ENCODE measurements around the gene NUDT21.
"Not testable (repeated sequence)": the region's sequence is repeated elsewhere in the genome, so short reads cannot be mapped to it uniquely, and the experiment has no call there.

The NUDT21 gene
- total RNA-seq = 13.7 to 27.7 (median 14.1) reads per million in 3 donors

DNA sequence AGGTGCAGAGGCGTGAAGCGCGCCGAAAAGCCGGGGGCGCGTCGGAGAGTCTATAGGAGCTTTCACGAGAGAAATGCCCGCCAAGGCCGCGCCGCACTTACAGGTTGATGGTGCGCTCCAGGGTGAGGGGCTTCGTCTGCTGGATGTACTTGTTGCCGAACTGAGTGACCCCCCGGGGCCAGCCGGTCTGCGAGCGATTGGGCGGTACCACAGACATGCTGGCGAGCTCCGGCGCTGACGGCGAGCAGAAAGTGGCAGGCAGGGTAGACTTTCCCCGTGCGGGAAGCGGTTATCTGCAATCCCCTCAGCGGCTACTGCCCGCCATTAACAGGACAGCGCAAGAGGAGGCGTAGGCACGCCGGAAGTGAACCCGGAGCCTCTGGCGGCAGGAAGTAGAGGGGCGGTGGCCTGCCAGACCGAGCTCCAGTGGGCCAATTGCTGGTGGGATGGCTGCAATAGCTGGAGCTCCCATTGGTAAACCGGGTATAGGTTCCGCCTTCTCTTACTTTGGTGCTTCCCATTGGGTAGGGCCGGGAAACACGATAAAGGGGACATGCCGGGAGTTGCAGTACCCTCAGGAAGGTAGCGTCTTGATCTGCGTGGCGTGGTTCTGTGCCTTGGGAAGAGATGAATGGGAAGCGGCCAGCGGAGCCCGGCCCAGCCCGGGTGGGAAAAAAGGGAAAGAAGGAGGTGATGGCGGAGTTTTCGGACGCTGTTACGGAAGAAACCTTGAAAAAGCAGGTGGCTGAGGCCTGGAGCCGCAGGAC, at the start of gene NUDT21, which contains the start of gene OGFOD1:
TSS of gene NUDT21 (minus strand) at position 347 of the 767 bp plus-strand sequence. CDS start at position 217, 130 bp downstream.
TSS of gene OGFOD1 (plus strand) at position 569 of the 767 bp plus-strand sequence. CDS start at position 628, 59 bp downstream.
- DNase-seq = peak; percentile 81 to 90 (median 89)
- Histone ChIP-seq H3K36me3 (ENCODE audit: control insufficient read depth, insufficient read depth, low read length) (peaks cover 21% of the 10 kb centered on the region), H3K27ac (ENCODE audit: insufficient read depth, low read length, poor library complexity, severe bottlenecking) (peak within 1 kb of the TSS; percentile 80), H3K9me3 (ENCODE audit: control insufficient read depth, low read length) (no peaks in the 10 kb centered on the region), H3K4me1 (ENCODE audit: control insufficient read depth, insufficient read depth, low read length, poor library complexity, severe bottlenecking) (peaks cover 19% of the 10 kb centered on the region), H3K27me3 (replicated peaks; ENCODE audit: control insufficient read depth, insufficient read depth, low read length, poor library complexity, severe bottlenecking) (no peaks in the 10 kb centered on the region), H3K4me3 (ENCODE audit: insufficient read depth, low read depth, low read length, poor library complexity, severe bottlenecking) (peak within 1 kb of the TSS; percentile 97)

DNA sequence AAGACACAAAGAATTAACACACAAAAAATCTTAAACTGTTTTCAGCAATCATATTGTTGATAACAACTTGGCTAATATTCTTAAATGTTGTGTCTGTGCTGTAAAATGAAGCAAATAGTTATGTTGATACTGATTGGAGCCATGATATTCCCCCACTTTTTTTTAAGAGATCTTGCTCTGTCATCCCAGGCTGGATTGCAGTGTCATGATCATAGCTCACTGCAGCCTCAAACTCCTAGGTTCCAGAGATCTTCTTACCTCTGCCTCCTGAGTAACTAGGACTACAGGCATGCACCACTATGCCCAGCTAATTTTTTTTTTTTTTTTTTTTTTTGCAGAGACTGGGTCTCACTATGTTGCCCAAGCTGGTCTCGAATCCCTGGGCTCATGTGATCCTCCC, 42.7 kb upstream of the NUDT21 start:
- Histone ChIP-seq H3K36me3 (ENCODE audit: control insufficient read depth, insufficient read depth, low read length) (peaks cover 24% of the 10 kb centered on the region), H3K4me1 (ENCODE audit: control insufficient read depth, insufficient read depth, low read length, poor library complexity, severe bottlenecking) (no peaks in the 10 kb centered on the region), H3K4me3 (ENCODE audit: insufficient read depth, low read depth, low read length, poor library complexity, severe bottlenecking) (no peak overlapping the region), H3K27me3 (replicated peaks; ENCODE audit: control insufficient read depth, insufficient read depth, low read length, poor library complexity, severe bottlenecking) (no peaks in the 10 kb centered on the region), H3K27ac (ENCODE audit: insufficient read depth, low read length, poor library complexity, severe bottlenecking) (no peak overlapping the region), H3K9me3 (ENCODE audit: control insufficient read depth, low read length) (no peaks in the 10 kb centered on the region)
- DNase-seq = no peak

DNA sequence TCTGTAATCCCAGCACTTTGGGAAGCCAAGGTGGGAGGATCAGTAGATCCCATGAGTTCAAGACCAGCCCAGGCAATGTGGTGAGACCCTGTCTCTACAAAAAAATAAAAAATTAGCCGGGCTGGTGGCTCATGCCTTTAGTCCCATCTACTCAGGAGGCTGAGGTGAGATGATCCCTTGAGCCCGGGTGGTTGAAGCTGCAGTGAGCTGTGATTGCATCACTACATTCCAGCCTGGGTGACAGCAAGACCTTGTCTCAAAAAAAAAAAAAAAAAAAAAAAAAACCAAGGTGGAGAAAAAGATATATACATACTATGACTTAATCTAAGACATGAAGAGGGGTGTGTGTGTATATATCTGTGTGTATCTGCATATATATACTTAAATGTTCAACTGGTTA, 42.0 kb upstream of the NUDT21 start:
- Histone ChIP-seq H3K9me3 (ENCODE audit: control insufficient read depth, low read length) (no peaks in the 10 kb centered on the region), H3K27me3 (replicated peaks; ENCODE audit: control insufficient read depth, insufficient read depth, low read length, poor library complexity, severe bottlenecking) (no peaks in the 10 kb centered on the region), H3K4me1 (ENCODE audit: control insufficient read depth, insufficient read depth, low read length, poor library complexity, severe bottlenecking) (no peaks in the 10 kb centered on the region), H3K36me3 (ENCODE audit: control insufficient read depth, insufficient read depth, low read length) (peaks cover 17% of the 10 kb centered on the region), H3K4me3 (ENCODE audit: insufficient read depth, low read depth, low read length, poor library complexity, severe bottlenecking) (no peak overlapping the region), H3K27ac (ENCODE audit: insufficient read depth, low read length, poor library complexity, severe bottlenecking) (no peak overlapping the region)
- DNase-seq = no peak

DNA sequence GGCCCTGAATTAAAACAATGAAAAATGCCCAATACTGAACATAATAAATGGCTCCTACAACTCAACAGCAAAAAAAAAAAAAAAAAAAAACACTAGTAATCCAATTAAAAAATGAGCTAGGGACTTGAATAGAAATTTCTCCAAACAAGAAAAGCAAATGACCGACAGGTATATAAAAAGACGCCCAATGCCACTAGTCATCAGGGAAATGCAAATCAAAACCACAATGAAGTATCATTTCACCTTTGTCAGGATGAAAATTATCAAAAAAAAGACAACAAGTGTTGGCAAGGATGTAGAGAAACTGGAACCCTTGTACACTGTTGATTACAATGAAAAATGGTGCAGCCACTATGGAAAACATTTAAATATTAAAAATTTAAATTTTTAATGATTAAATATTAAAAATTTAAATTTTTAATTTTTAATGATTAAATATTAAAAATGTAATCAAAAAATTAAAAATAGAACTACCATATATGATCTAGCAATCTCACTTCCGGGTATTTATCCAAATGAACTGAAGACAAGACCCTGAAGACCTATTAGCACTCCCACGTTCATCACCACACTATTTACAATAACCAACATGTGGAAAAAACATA, 40.6 kb upstream of the NUDT21 start:
- Histone ChIP-seq H3K36me3 (ENCODE audit: control insufficient read depth, insufficient read depth, low read length) (peaks cover 4% of the 10 kb centered on the region), H3K4me1 (ENCODE audit: control insufficient read depth, insufficient read depth, low read length, poor library complexity, severe bottlenecking) (no peaks in the 10 kb centered on the region), H3K27ac (ENCODE audit: insufficient read depth, low read length, poor library complexity, severe bottlenecking) (no peak overlapping the region)

DNA sequence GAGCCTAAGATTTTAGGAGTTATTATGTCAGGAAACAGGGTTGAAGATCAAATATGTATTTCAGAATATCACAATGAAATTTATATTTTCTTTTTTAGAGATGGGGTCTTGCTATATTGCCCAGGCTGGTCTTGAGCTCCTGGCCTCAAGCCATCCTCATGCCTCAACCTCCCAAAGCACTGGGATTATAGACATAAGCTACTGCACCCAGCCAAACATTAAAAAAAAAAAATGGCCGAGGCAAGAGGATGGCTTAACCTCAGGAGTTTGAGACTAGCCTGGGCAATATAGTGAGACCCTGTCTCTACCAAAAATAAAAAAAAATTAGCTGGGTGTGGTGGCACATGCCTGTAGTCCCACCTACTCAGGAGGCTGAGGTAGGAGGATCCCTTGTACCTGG, 37.7 kb upstream of the NUDT21 start:
- H3K36me3 ChIP-seq (ENCODE audit: control insufficient read depth, insufficient read depth, low read length); H3K4me1 ChIP-seq (ENCODE audit: control insufficient read depth, insufficient read depth, low read length, poor library complexity, severe bottlenecking); H3K27ac ChIP-seq (ENCODE audit: insufficient read depth, low read length, poor library complexity, severe bottlenecking); H3K27me3 ChIP-seq (replicated peaks; ENCODE audit: control insufficient read depth, insufficient read depth, low read length, poor library complexity, severe bottlenecking); H3K9me3 ChIP-seq (ENCODE audit: control insufficient read depth, low read length); DNase-seq; H3K4me3 ChIP-seq (ENCODE audit: insufficient read depth, low read depth, low read length, poor library complexity, severe bottlenecking): not testable (repeated sequence)

More for the DNA sequence above, 40.6 kb upstream of the NUDT21 start:
- H3K27me3 ChIP-seq (replicated peaks; ENCODE audit: control insufficient read depth, insufficient read depth, low read length, poor library complexity, severe bottlenecking) = no peaks in the 10 kb centered on the region
- DNase-seq = no peak
- H3K9me3 ChIP-seq (ENCODE audit: control insufficient read depth, low read length) = no peaks in the 10 kb centered on the region
- H3K4me3 ChIP-seq (ENCODE audit: insufficient read depth, low read depth, low read length, poor library complexity, severe bottlenecking) = no peak overlapping the region

DNA sequence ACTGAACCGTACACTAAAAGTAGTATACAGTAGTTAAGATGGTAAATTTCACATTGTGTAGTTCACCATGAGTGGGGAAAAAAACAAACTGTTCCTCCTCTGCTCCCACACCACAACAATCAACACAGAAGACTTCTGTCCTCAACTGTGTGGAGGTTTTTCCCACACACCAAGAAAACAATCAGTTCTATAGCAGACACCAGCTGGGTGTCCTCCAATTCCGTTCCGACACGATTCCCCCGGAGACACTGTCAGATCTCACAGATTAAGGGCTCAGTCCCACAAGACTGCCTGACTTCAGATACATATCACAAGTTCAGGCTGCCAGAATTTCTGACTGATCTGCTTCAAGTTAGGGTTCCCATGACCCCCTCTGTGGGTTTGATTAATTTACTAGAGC, 36.9 kb upstream of the NUDT21 start:
- no peak overlapping the region for H3K27ac ChIP-seq (ENCODE audit: insufficient read depth, low read length, poor library complexity, severe bottlenecking)
- no peaks in the 10 kb centered on the region for H3K4me1 ChIP-seq (ENCODE audit: control insufficient read depth, insufficient read depth, low read length, poor library complexity, severe bottlenecking)
- no peaks in the 10 kb centered on the region for H3K27me3 ChIP-seq (replicated peaks; ENCODE audit: control insufficient read depth, insufficient read depth, low read length, poor library complexity, severe bottlenecking)
- H3K9me3 ChIP-seq (ENCODE audit: control insufficient read depth, low read length) = no peaks in the 10 kb centered on the region
- H3K4me3 ChIP-seq (ENCODE audit: insufficient read depth, low read depth, low read length, poor library complexity, severe bottlenecking) = no peak overlapping the region
- DNase-seq = no peak
- peaks cover 6% of the 10 kb centered on the region for H3K36me3 ChIP-seq (ENCODE audit: control insufficient read depth, insufficient read depth, low read length)

DNA sequence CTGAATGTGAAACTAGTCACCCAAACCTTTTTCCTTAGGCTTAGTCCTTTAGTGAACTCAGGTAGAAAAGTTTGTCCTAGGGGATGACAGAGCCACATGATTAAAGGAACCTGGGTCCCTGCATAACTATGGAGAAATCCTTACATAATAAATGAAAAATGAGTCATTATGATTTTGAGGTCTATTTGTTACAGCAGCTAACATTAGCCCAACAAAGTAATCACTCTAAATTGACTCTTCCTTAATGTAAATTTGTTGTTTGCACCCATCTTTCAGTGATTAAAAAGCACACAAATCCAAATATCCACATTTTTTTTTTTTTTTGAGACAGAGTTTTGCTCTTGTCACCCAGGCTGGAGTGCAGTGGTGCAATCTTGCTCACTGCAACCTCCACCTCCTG, 32.3 kb upstream of the NUDT21 start:
- no peak for DNase-seq
- Histone ChIP-seq H3K36me3 (ENCODE audit: control insufficient read depth, insufficient read depth, low read length) (peaks cover 11% of the 10 kb centered on the region), H3K4me3 (ENCODE audit: insufficient read depth, low read depth, low read length, poor library complexity, severe bottlenecking) (no peak overlapping the region), H3K9me3 (ENCODE audit: control insufficient read depth, low read length) (no peaks in the 10 kb centered on the region), H3K27me3 (replicated peaks; ENCODE audit: control insufficient read depth, insufficient read depth, low read length, poor library complexity, severe bottlenecking) (no peaks in the 10 kb centered on the region), H3K4me1 (ENCODE audit: control insufficient read depth, insufficient read depth, low read length, poor library complexity, severe bottlenecking) (no peaks in the 10 kb centered on the region), H3K27ac (ENCODE audit: insufficient read depth, low read length, poor library complexity, severe bottlenecking) (no peak overlapping the region)

DNA sequence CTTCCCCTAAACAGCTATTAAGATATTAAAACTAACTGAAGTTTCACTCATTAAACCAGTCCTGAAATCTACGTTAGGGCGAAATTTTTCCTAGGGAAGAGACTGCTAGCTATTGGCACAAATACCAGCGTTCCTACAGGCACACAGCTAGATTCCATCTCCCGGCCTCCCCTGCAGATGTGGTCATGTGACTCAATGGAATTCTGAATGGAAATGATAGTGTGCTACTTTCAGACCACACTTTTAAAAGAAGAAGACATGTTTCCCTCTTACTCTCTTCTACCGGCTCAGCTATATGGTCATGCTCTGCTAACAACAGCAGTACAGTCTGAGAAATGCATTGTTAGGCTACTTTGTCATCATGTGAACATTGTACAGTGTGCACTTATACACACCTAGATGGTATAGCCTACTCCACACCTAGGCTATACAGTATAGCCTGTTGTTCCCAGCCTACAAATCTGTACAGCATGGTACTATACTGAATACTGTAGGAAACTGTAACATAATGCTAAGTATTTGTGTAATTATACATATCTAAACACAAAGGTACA, 31.6 kb upstream of the NUDT21 start:
- no peaks in the 10 kb centered on the region for H3K27me3 ChIP-seq (replicated peaks; ENCODE audit: control insufficient read depth, insufficient read depth, low read length, poor library complexity, severe bottlenecking)
- peaks cover 14% of the 10 kb centered on the region for H3K36me3 ChIP-seq (ENCODE audit: control insufficient read depth, insufficient read depth, low read length)
- no peaks in the 10 kb centered on the region for H3K4me1 ChIP-seq (ENCODE audit: control insufficient read depth, insufficient read depth, low read length, poor library complexity, severe bottlenecking)
- H3K9me3 ChIP-seq (ENCODE audit: control insufficient read depth, low read length) = no peaks in the 10 kb centered on the region
- H3K4me3 ChIP-seq (ENCODE audit: insufficient read depth, low read depth, low read length, poor library complexity, severe bottlenecking) = no peak overlapping the region
- H3K27ac ChIP-seq (ENCODE audit: insufficient read depth, low read length, poor library complexity, severe bottlenecking) = no peak overlapping the region
- no peak for DNase-seq

DNA sequence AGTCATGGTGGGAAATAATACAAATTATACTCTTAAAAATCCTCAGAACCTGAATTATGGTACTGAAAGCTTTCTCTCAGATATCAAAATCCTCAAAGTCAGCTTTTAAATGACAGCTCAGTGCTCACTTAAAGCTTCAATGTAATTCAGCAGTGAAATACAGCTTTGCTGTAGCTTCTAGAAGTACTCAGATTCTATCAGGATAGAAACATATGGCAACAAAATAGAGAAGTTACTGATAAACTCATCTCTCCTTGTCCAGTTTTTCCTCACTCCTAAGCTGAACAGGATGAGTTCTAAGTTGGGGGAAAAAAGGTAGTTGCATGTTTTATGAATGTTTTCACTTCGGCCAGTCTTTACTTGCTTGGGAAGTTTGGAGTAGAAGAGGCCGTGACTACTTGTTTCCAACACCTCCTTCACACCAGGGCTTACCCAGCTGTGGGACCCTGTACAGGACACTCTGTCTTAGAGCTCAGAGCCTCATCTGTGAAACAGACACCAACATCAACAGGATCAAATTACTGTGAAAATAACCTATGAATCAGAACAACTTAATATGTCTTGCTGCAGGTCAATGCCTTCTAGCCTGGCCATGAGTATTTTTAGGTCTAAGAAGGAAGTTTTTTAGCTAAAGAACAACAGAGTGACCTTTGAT, 30.5 kb upstream of the NUDT21 start:
- Histone ChIP-seq H3K36me3 (ENCODE audit: control insufficient read depth, insufficient read depth, low read length) (peaks cover 21% of the 10 kb centered on the region), H3K9me3 (ENCODE audit: control insufficient read depth, low read length) (no peaks in the 10 kb centered on the region), H3K4me3 (ENCODE audit: insufficient read depth, low read depth, low read length, poor library complexity, severe bottlenecking) (no peak overlapping the region), H3K4me1 (ENCODE audit: control insufficient read depth, insufficient read depth, low read length, poor library complexity, severe bottlenecking) (no peaks in the 10 kb centered on the region), H3K27me3 (replicated peaks; ENCODE audit: control insufficient read depth, insufficient read depth, low read length, poor library complexity, severe bottlenecking) (no peaks in the 10 kb centered on the region), H3K27ac (ENCODE audit: insufficient read depth, low read length, poor library complexity, severe bottlenecking) (no peak overlapping the region)
- no peak for DNase-seq
